Ovary (tissue), 9 donors: ENCODE measurements around the gene WDFY4. TPM values are rescaled to one million over a fixed set of nuclear protein-coding genes. Genes with fewer than 3 reads are reported as not detected.

ENCODE experiments used
- DNase-seq, 5 donors: peaks; one replicate each; pipeline ENCODE4 v3.0.0-alpha.2; 2019 to 2020
- H3K27ac ChIP-seq, 2 donors: fragments of 200-600 bp; one replicate each; pipeline versions ENCODE4 v1.5.1 to v1.8.0; 2019 to 2022
- H3K27me3 ChIP-seq: fragments of 200-600 bp; one replicate; pipeline ENCODE4 v1.8.0; 2022
- H3K36me3 ChIP-seq: fragments of 200-600 bp; sonication (generic); one replicate; pipeline ENCODE4 v1.5.1; 2019
- H3K4me1 ChIP-seq: one replicate; pipeline ENCODE4 v1.8.1; 2013; ENCODE audit warnings: mild to moderate bottlenecking, moderate library complexity; ENCODE audit not compliant: insufficient read depth
- H3K4me3 ChIP-seq: fragments of 200-600 bp; sonication (generic); one replicate; pipeline ENCODE4 v1.5.1; 2017
- H3K9me3 ChIP-seq, 2 donors: fragments of 200-600 bp in 1 of 2; sonication (generic) in 1 of 2; one replicate each; pipeline versions ENCODE4 v1.5.1 to v1.8.1; 2013 to 2019; ENCODE audit warnings: mild to moderate bottlenecking in 1 of 2, moderate library complexity in 1 of 2
- CTCF ChIP-seq, 3 donors: fragments of 450-650 bp in 2 of 3; fragments of 200-600 bp in 1 of 3; IDR thresholded peaks; one replicate each; pipeline versions ENCODE4 v1.5.1 to v1.8.0; 2016 to 2022; ENCODE audit warnings: antibody characterized with exemption in 3 of 3, mild to moderate bottlenecking in 1 of 3
- EP300 ChIP-seq: sonication (generic); formaldehyde crosslinking; IDR thresholded peaks from one replicate; pipeline ENCODE4 v1.6.1; 2017; ENCODE audit warnings: antibody characterized with exemption
- POLR2A ChIP-seq: fragments of 450-650 bp; IDR thresholded peaks from one replicate; pipeline ENCODE4 v1.6.1; 2017; ENCODE audit warnings: antibody characterized with exemption, mild to moderate bottlenecking, moderate library complexity
- WGBS, 3 donors: extraction: QIAGEN DNeasy Blood & Tissue Kit in 1 of 3; methylation state at CpG; one replicate each; pipeline versions ENCODE4 v1.1.5 to v1.1.7; 2013 to 2017; 5-methylcytosine and 5-hydroxymethylcytosine counted together
- intact Hi-C, 4 donors: fragments of 100-400 bp; cut with DNase I; formaldehyde crosslinking; loops; one replicate each; pipeline versions ENCODE4 v1.11.0 to v1.15.1; 2022 to 2023
- polyA plus RNA-seq, 2 donors: library from polyadenylated mRNA; stranded (reverse); fragments of 200-250 nt in 1 of 2; fragments of 350-450 nt in 1 of 2; fragmentation: Illumina TruSeq in 1 of 2; extraction: RNeasy Lipid Tissue Mini Kit (QIAGEN cat#74804) in 1 of 2; gene quantifications; one replicate each; pipeline ENCODE4 v1.2.3, GENCODE V29; 2013 to 2014
- total RNA-seq, 7 donors: library from RNA; depleted of rRNA in 2 of 7; stranded (reverse); fragments of >200 nt in 2 of 7; fragmentation: NEBNext Ultra II Directional in 3 of 7; extraction: Animal tissue kit (Norgen Biotek cat#: 25700) in 3 of 7; gene quantifications; one replicate each; pipeline versions ENCODE4 v1.1.0 to v1.2.4, GENCODE V29; 2016 to 2023
- donor health status: DM: no; HTN: no; CAD: no; lungs with moderate emphysema.
- donor health status: DM: no; HTN: no; CAD: no.
- donor health status: Bipolar disorder and iron deficiency.
- donor health status: DM: yes; HTN: yes; CAD: no.
- donor health status: DM: no; HTN: no; CAD: no.
- donor health status: DM: yes; HTN: yes; CAD: no.

WDFY4 gene
- total and polyA plus RNA-seq, 9 donors = 0.54 to 4.2 (median 1.7) TPM

- TF ChIP-seq CTCF (IDR thresholded peaks at IDR 0.05) = no peak
- TF ChIP-seq EP300 = no peak
- TF ChIP-seq POLR2A = no peak
- Histone ChIP-seq H3K4me3 (no peak overlapping the region), H3K36me3 (no peaks in the 10 kb centered on the region), H3K4me1 (no peaks in the 10 kb centered on the region), H3K27me3 (no peaks in the 10 kb centered on the region), H3K27ac (no peak overlapping the region), H3K9me3 (no peaks in the 10 kb centered on the region)
- WGBS, 3 donors = 70 to 75% (median 73%) methylated on average over 11 of the region's 11 CpGs
- intact Hi-C loops = no loop called here
- DNase-seq = no peak
Observed at GRCh38 chr10:48880016-48880705, 195.5 kb downstream of the WDFY4 start.

GRCh38 chr10:48881937-48882336 lies 197.3 kb downstream of the WDFY4 start:
- no peak for DNase-seq
- TF ChIP-seq EP300 = no peak
- no peak for TF ChIP-seq CTCF (IDR thresholded peaks at IDR 0.05)
- no peak for TF ChIP-seq POLR2A
- Histone ChIP-seq H3K27me3 (no peaks in the 10 kb centered on the region), H3K9me3 (no peaks in the 10 kb centered on the region), H3K4me3 (no peak overlapping the region), H3K4me1 (no peaks in the 10 kb centered on the region), H3K27ac (no peak overlapping the region), H3K36me3 (no peaks in the 10 kb centered on the region)
- 88 to 100% (median 97%) methylated on average over 1 of the region's 1 CpG for WGBS, 3 donors
- intact Hi-C loops = no loop called here

- Histone ChIP-seq H3K27me3 (no peaks in the 10 kb centered on the region), H3K36me3 (no peaks in the 10 kb centered on the region), H3K4me1 (no peaks in the 10 kb centered on the region), H3K9me3 (no peaks in the 10 kb centered on the region), H3K27ac (no peak overlapping the region), H3K4me3 (no peak overlapping the region)
- WGBS, 3 donors = 87 to 96% (median 92%) methylated on average over 2 of the region's 2 CpGs
- TF ChIP-seq EP300 = no peak
- TF ChIP-seq CTCF (IDR thresholded peaks at IDR 0.05) = no peak
- no peak for TF ChIP-seq POLR2A
- no peak for DNase-seq
- intact Hi-C loops = no loop called here
Observed at GRCh38 chr10:48882881-48883280, 198.2 kb downstream of the WDFY4 start.

- WGBS, 3 donors = 37 to 47% (median 39%) methylated on average over 4 of the region's 4 CpGs
- no peaks in the 10 kb centered on the region for H3K9me3 ChIP-seq
- no peak for TF ChIP-seq CTCF (IDR thresholded peaks at IDR 0.05)
- TF ChIP-seq EP300 = no peak
- TF ChIP-seq POLR2A = no peak
- no peak overlapping the region for H3K27ac ChIP-seq
- H3K4me3 ChIP-seq = no peak overlapping the region
- H3K4me1 ChIP-seq = no peaks in the 10 kb centered on the region
- H3K27me3 ChIP-seq = no peaks in the 10 kb centered on the region
- no peaks in the 10 kb centered on the region for H3K36me3 ChIP-seq
- DNase-seq = no peak
- intact Hi-C loops = no loop called here
Observed at GRCh38 chr10:48883701-48884100, 199.0 kb downstream of the WDFY4 start.
